Cardiac muscle cell (in vitro differentiated cells and primary cell): ENCODE results near the gene ATP12A. TPM values are rescaled to one million over a fixed set of nuclear protein-coding genes. Genes with fewer than 3 reads are reported as not detected.

Source experiments
- DNase-seq, 2 donors: peaks; one replicate each; pipeline versions ENCODE4 v3.0.0 to v3.0.0-alpha.2; 2010 to 2017; ENCODE audit warnings: low read depth in 1 of 2, low spot score in 1 of 2
- H3K27ac ChIP-seq: fragments of 200-600 bp; sonication (generic); 2 replicates; pipeline ENCODE4 v1.5.1; 2016
- H3K27me3 ChIP-seq: fragments of 200-600 bp; sonication (generic); 2 replicates; pipeline ENCODE4 v1.6.0; 2016; ENCODE audit warnings: control low read depth
- H3K36me3 ChIP-seq: fragments of 200-600 bp; sonication (generic); 2 replicates; pipeline ENCODE4 v1.5.1; 2016; ENCODE audit warnings: control low read depth
- H3K4me1 ChIP-seq: fragments of 200-600 bp; sonication (generic); 2 replicates; pipeline ENCODE4 v1.8.1; 2017; ENCODE audit warnings: low read depth, mild to moderate bottlenecking, mixed run types
- H3K4me3 ChIP-seq: fragments of 200-600 bp; sonication (generic); 2 replicates; pipeline ENCODE4 v1.5.1; 2016; ENCODE audit warnings: mild to moderate bottlenecking
- H3K9me3 ChIP-seq: fragments of 200-600 bp; sonication (generic); 2 replicates; pipeline ENCODE4 v1.5.1; 2017; ENCODE audit warnings: low read depth, mild to moderate bottlenecking, control low read depth
- CTCF ChIP-seq: IDR thresholded peaks from 2 replicates; pipeline ENCODE4 v1.5.1; 2012; ENCODE audit warnings: low read depth, mild to moderate bottlenecking, low read length
- polyA plus RNA-seq: library from polyadenylated mRNA; unstranded; fragments of >200 nt; fragmentation: Nextera tagmentation; extraction: Ambion mirVana; gene quantifications from 2 replicates; pipeline ENCODE4 v1.2.1, GENCODE V29; 2016
- total RNA-seq: library from RNA; depleted of rRNA; stranded (reverse); fragments of >200 nt; gene quantifications from 2 replicates; pipeline ENCODE4 v1.2.3, GENCODE V29; 2016

The ATP12A gene
- total RNA-seq (not detected in 2 replicates), polyA plus RNA-seq (not detected in 2 replicates)

- Histone ChIP-seq H3K4me1 (no peaks in the 10 kb centered on the region), H3K36me3 (no peaks in the 10 kb centered on the region), H3K27me3 (peaks cover 45% of the 10 kb centered on the region), H3K27ac (no peak within 1 kb of the TSS), H3K9me3 (no peaks in the 10 kb centered on the region), H3K4me3 (peak within 1 kb of the TSS; percentile 45)
- no peak for TF ChIP-seq CTCF
- peak in 1 of 2 donors; percentile 49 for DNase-seq
Observed at GRCh38 chr13:24680258-24680920, at the start of gene ATP12A. Gene ATP12A (plus strand): TSS chr13:24680408. CDS start chr13:24680744, 336 bp downstream.

- no peak for TF ChIP-seq CTCF
- peak; percentile 10 to 77 for DNase-seq
- H3K27me3 ChIP-seq: no peaks in the 10 kb centered on the region
- no peak overlapping the region for H3K27ac ChIP-seq
- H3K9me3 ChIP-seq: no peaks in the 10 kb centered on the region
- no peak overlapping the region for H3K4me3 ChIP-seq
- H3K4me1 ChIP-seq: no peaks in the 10 kb centered on the region
- H3K36me3 ChIP-seq: no peaks in the 10 kb centered on the region
Observed at GRCh38 chr13:24630851-24631620, 49.2 kb upstream of the ATP12A start.

GRCh38 chr13:24631922-24632321 is 48.3 kb upstream of the ATP12A start:
- no peaks in the 10 kb centered on the region for H3K36me3 ChIP-seq
- no peaks in the 10 kb centered on the region for H3K9me3 ChIP-seq
- H3K27ac ChIP-seq: no peak overlapping the region
- DNase-seq: no peak
- no peak for TF ChIP-seq CTCF
- H3K4me3 ChIP-seq: no peak overlapping the region
- H3K27me3 ChIP-seq: no peaks in the 10 kb centered on the region
- no peaks in the 10 kb centered on the region for H3K4me1 ChIP-seq

- no peak for TF ChIP-seq CTCF
- Histone ChIP-seq H3K9me3 (no peaks in the 10 kb centered on the region), H3K27ac (no peak overlapping the region), H3K4me1 (no peaks in the 10 kb centered on the region), H3K36me3 (no peaks in the 10 kb centered on the region), H3K27me3 (no peaks in the 10 kb centered on the region), H3K4me3 (no peak overlapping the region)
- DNase-seq: no peak
Observed at GRCh38 chr13:24632382-24633121, 47.7 kb upstream of the ATP12A start.

GRCh38 chr13:24636776-24637175 is 43.4 kb upstream of the ATP12A start:
- Histone ChIP-seq H3K27me3 (no peaks in the 10 kb centered on the region), H3K36me3 (no peaks in the 10 kb centered on the region), H3K9me3 (no peaks in the 10 kb centered on the region), H3K27ac (no peak overlapping the region), H3K4me3 (no peak overlapping the region), H3K4me1 (no peaks in the 10 kb centered on the region)
- no peak for DNase-seq
- no peak for TF ChIP-seq CTCF
